ENCODE data around the gene CRACR2B.

The CRACR2B gene

GRCh38 chr11:855330-855674 is 27.6 kb downstream of the CRACR2B start:
- DNase-seq, result no peak

GRCh38 chr11:855796-856195 is 28.1 kb downstream of the CRACR2B start:
- DNase-seq, result no peak

- DNase-seq, result no peak
These were observed 28.7 kb downstream of the CRACR2B start for GRCh38 chr11:856397-856796.

- DNase-seq, result no peak
These were observed 30.5 kb downstream of the CRACR2B start for GRCh38 chr11:858053-858761.

- no peak for DNase-seq
These were observed 31.1 kb downstream of the CRACR2B start for GRCh38 chr11:858762-859339.

- no peak for DNase-seq
These were observed 31.8 kb downstream of the CRACR2B start for GRCh38 chr11:859394-860131.

GRCh38 chr11:860234-861104 is 32.8 kb downstream of the CRACR2B start:
- no peak for DNase-seq

GRCh38 chr11:861105-861479 is 33.4 kb downstream of the CRACR2B start:
- DNase-seq, result no peak

- DNase-seq, result no peak
These were observed 34.5 kb downstream of the CRACR2B start for GRCh38 chr11:862081-862661.

- no peak for DNase-seq
These were observed 34.9 kb downstream of the CRACR2B start for GRCh38 chr11:862696-863022.

GRCh38 chr11:863023-863909 is 35.5 kb downstream of the CRACR2B start:
- DNase-seq, result no peak

- no peak for DNase-seq
These were observed 36.5 kb downstream of the CRACR2B start for GRCh38 chr11:863910-864827.

- DNase-seq, result no peak
These were observed 37.2 kb downstream of the CRACR2B start for GRCh38 chr11:864898-865297.

- DNase-seq, result no peak
These were observed 38.0 kb downstream of the CRACR2B start for GRCh38 chr11:865462-866430.

- no peak for DNase-seq
These were observed 38.8 kb downstream of the CRACR2B start for GRCh38 chr11:866481-866880.

- DNase-seq, result no peak
These were observed 40.2 kb downstream of the CRACR2B start for GRCh38 chr11:867856-868358.

- no peak for DNase-seq
These were observed 40.7 kb downstream of the CRACR2B start for GRCh38 chr11:868394-868793.

GRCh38 chr11:868802-869201 is 41.1 kb downstream of the CRACR2B start:
- DNase-seq, result no peak

- DNase-seq, result no peak
These were observed 41.8 kb downstream of the CRACR2B start for GRCh38 chr11:869399-870126.
